Fibroblast of lung (primary cell): ENCODE results near the gene ZMYM4.

Experiments
- CTCF ChIP-seq, 2 donors: IDR thresholded peaks in 1 of 2; conservative IDR thresholded peaks in 1 of 2; 1 replicate in 1 of 2; 2 replicates in 1 of 2; pipeline ENCODE4 v1.5.1; 2011 to 2012; ENCODE audit warnings: low read length in 2 of 2, control low read depth in 1 of 2, inconsistent platforms in 1 of 2, low read depth in 1 of 2, mild to moderate bottlenecking in 1 of 2
- EZH2 ChIP-seq: IDR thresholded peaks from 2 replicates; pipeline ENCODE4 v1.5.1; 2012; ENCODE audit warnings: low read length, control low read depth, mild to moderate bottlenecking; ENCODE audit errors: missing control alignments

GRCh38 chr1:35390600-35391494 is 122.3 kb downstream of the ZMYM4 start:
- TF ChIP-seq CTCF (conservative IDR thresholded peaks at IDR 0.05 in 1 of 2, IDR thresholded peaks at IDR 0.05 in 1 of 2; ENCODE audit: low read depth in 1 of 2, low read length in 2 of 2) (no peak), EZH2 (no peak)
